GM23248 (cell line): ENCODE measurements around the gene PRKAG1. TPM values are rescaled to one million over a fixed set of nuclear protein-coding genes. Genes with fewer than 3 reads are reported as not detected.
"Not testable (repeated sequence)": the region's sequence is repeated elsewhere in the genome, so short reads cannot be mapped to it uniquely, and the experiment has no call there.

Experiments used
- DNase-seq: peaks from one replicate; pipeline ENCODE4 v3.0.0-alpha.2; 2015
- H2AFZ ChIP-seq: fragments of 200-600 bp; sonication (generic); 2 replicates; pipeline ENCODE4 v1.6.1; 2016; ENCODE audit warnings: antibody characterized with exemption
- H3F3A ChIP-seq: fragments of 200-600 bp; sonication (generic); 2 replicates; pipeline ENCODE4 v1.6.1; 2016; ENCODE audit warnings: mild to moderate bottlenecking, antibody characterized with exemption, mixed run types; ENCODE audit not compliant: insufficient read depth
- H3K27ac ChIP-seq: fragments of 200-600 bp; sonication (generic); 2 replicates; pipeline ENCODE4 v1.5.1; 2016; ENCODE audit warnings: mild to moderate bottlenecking
- H3K27me3 ChIP-seq: fragments of 200-600 bp; sonication (generic); replicated peaks from 2 replicates; pipeline ENCODE4 v1.6.1; 2016; ENCODE audit warnings: mild to moderate bottlenecking; ENCODE audit not compliant: insufficient read depth
- H3K36me3 ChIP-seq: fragments of 200-600 bp; sonication (generic); 2 replicates; pipeline ENCODE4 v1.6.1; 2016; ENCODE audit warnings: low read depth, mild to moderate bottlenecking
- H3K4me1 ChIP-seq: fragments of 200-600 bp; sonication (generic); 2 replicates; pipeline ENCODE4 v1.6.1; 2016; ENCODE audit warnings: mild to moderate bottlenecking; ENCODE audit not compliant: insufficient read depth
- H3K4me2 ChIP-seq: fragments of 200-600 bp; sonication (generic); one replicate; pipeline ENCODE4 v1.6.1; 2016; ENCODE audit warnings: mild to moderate bottlenecking; ENCODE audit not compliant: unreplicated experiment
- H3K4me3 ChIP-seq: fragments of 200-600 bp; sonication (generic); 2 replicates; pipeline ENCODE4 v1.5.1; 2016; ENCODE audit warnings: mild to moderate bottlenecking
- H3K79me2 ChIP-seq: fragments of 200-600 bp; sonication (generic); 2 replicates; pipeline ENCODE4 v1.6.1; 2016; ENCODE audit warnings: mild to moderate bottlenecking; ENCODE audit not compliant: insufficient read depth
- H3K9ac ChIP-seq: fragments of 200-600 bp; sonication (generic); 2 replicates; pipeline ENCODE4 v1.6.1; 2016; ENCODE audit warnings: mild to moderate bottlenecking
- H3K9me2 ChIP-seq: fragments of 200-600 bp; sonication (generic); 2 replicates; pipeline ENCODE4 v1.6.1; 2016; ENCODE audit warnings: mixed run types, mild to moderate bottlenecking, moderate library complexity; ENCODE audit not compliant: insufficient read depth
- H3K9me3 ChIP-seq: fragments of 200-600 bp; sonication (generic); one replicate; pipeline ENCODE4 v1.6.1; 2017; ENCODE audit warnings: low read depth
- H4K20me1 ChIP-seq: fragments of 200-600 bp; sonication (generic); 2 replicates; pipeline ENCODE4 v1.6.0; 2016; ENCODE audit not compliant: insufficient read depth
- EZH2 ChIP-seq: fragments of 200-600 bp; sonication (generic); IDR thresholded peaks from 2 replicates; pipeline ENCODE4 v1.6.1; 2018; ENCODE audit warnings: antibody characterized with exemption, mild to moderate bottlenecking; ENCODE audit not compliant: insufficient read depth, poor library complexity, severe bottlenecking
- EZH2phosphoT487 ChIP-seq: fragments of 200-600 bp; sonication (generic); IDR thresholded peaks from 2 replicates; pipeline ENCODE4 v1.6.1; 2018; ENCODE audit warnings: antibody characterized with exemption, moderate library complexity, mild to moderate bottlenecking, low read depth; ENCODE audit not compliant: insufficient read depth
- WGBS, 2 experiments: methylation state at CpG; one replicate each; pipeline ENCODE4 v1.1.6; 2015 to 2017; ENCODE audit warnings: low lambda C conversion rate in 2 of 2, low coverage in 1 of 2; ENCODE audit errors: missing lambda C conversion rate in 2 of 2; 5-methylcytosine and 5-hydroxymethylcytosine counted together
- in situ Hi-C: fragments of 300-500 bp; cut with MboI; formaldehyde crosslinking; loops from 2 replicates; pipeline ENCODE4 v1.15.0; 2020
- polyA plus RNA-seq: library from polyadenylated mRNA; unstranded; fragments of >200 nt; fragmentation: Nextera tagmentation; extraction: Ambion mirVana; gene quantifications from 2 replicates; pipeline ENCODE4 v1.2.1, GENCODE V29; 2016
- total RNA-seq: library from RNA; depleted of rRNA; stranded (reverse); fragments of >200 nt; shearing (Covaris generic); gene quantifications from 2 replicates; pipeline ENCODE4 v1.2.3, GENCODE V29; 2014; rRNA removed

PRKAG1 gene
- 86.1 and 91.3 TPM in 2 replicates for total RNA-seq
- 62.5 and 66.8 TPM in 2 replicates for polyA plus RNA-seq

DNA sequence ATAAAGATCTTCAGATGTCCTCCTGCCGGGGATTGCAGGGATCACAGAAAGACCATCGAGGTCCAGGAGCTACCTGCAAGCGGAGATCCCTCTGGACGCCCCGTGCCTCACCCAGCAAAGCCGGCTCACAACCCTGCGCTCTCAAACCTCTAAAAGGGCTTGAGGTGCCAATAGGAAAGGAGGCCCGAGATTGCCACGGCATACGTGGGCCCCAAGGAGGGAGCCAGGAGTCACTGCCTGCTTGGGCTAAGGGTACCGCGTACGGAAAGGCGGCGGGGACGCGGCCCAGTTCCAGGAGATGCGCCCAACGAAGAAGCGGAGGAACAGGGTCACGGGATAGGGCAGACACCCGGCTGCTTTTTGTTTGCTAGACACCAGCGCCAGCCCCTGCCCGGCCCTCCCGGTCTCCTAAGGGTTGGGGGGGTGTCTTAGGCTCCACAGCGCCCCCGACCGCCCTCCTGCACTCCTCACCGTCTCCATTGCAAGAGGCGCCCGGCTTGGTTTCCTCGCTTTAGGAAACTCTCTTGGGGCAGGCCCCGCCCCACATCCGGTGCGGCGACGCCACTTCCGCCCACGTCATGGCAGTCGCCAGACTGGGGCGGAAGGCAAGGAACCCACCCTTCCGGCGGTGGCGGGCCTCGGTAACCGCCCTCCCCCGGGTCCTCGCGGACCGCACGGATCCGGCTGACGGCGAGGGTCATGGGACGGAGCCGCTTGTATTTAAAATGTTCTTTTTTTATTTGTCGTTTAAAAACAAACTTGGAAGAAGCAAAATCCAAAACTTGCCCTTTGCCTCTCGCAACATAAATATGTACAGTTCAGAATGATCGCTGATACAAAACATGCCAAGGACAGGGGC, at the start of gene PRKAG1:
Gene PRKAG1, minus strand, starts transcription at position 516 of the 859 bp plus-strand sequence. Its CDS starts 36 bp downstream, at position 480.
- peak; percentile 99 for DNase-seq
- H3K27me3 ChIP-seq = no peaks in the 10 kb centered on the region
- peak within 1 kb of the TSS; percentile 98 for H3K9ac ChIP-seq
- peak within 1 kb of the TSS; percentile 91 for H3K4me2 ChIP-seq
- in situ Hi-C loops = no loop called here
- peaks cover 14% of the 10 kb centered on the region; the same call in 1 of the 2 replicates for H3F3A ChIP-seq
- WGBS, 2 experiments = 1 to 2% methylated on average over 53 to 57 of the region's 59 CpGs
- no peaks in the 10 kb centered on the region for H4K20me1 ChIP-seq
- H3K4me1 ChIP-seq = peaks cover 13% of the 10 kb centered on the region
- H3K9me2 ChIP-seq = no peaks in the 10 kb centered on the region
- peak within 1 kb of the TSS; percentile 99 for H3K27ac ChIP-seq
- H3K36me3 ChIP-seq = peaks cover 2% of the 10 kb centered on the region; the same call in 1 of the 2 replicates
- TF ChIP-seq EZH2 (no peak), EZH2phosphoT487 (no peak)
- H3K9me3 ChIP-seq = no peaks in the 10 kb centered on the region
- H2AFZ ChIP-seq = peak within 1 kb of the TSS; percentile 57
- peak within 1 kb of the TSS; percentile 88 for H3K4me3 ChIP-seq
- peaks cover 45% of the 10 kb centered on the region for H3K79me2 ChIP-seq

DNA sequence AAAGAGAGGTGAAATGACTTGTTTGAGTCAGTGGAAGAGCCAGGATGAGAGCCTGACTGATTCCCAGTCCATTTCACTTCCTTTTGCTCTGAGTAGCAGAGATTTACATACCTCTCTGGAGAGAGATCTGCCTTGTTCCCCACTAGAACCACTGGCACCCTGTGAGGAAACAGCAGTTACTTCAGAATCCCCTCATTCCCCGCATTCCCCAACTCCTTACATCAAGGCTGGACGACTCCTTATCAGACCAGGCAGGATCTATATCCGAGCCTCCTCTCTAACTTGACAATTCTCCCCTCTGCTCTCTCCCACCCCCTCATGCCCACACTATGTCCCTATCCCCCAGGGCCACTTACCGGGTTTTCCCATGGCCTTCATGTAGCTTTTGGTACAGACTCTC, 47.5 kb upstream of the PRKAG1 start:
- no peak for DNase-seq
- Histone ChIP-seq H3K36me3 (no peaks in the 10 kb centered on the region), H3K9ac (no peak overlapping the region), H3K9me3 (no peaks in the 10 kb centered on the region), H3K4me3 (no peak overlapping the region), H2AFZ (no peak overlapping the region), H3K79me2 (peaks cover 10% of the 10 kb centered on the region), H3F3A (no peaks in the 10 kb centered on the region), H3K4me2 (no peak overlapping the region), H3K27ac (no peak overlapping the region), H3K27me3 (no peaks in the 10 kb centered on the region), H3K9me2 (no peaks in the 10 kb centered on the region), H4K20me1 (no peaks in the 10 kb centered on the region), H3K4me1 (no peaks in the 10 kb centered on the region)
- TF ChIP-seq EZH2phosphoT487 = no peak
- no peak for TF ChIP-seq EZH2
- 80 to 84% methylated on average over 3 to 4 of the region's 4 CpGs for WGBS, 2 experiments
- in situ Hi-C loops = no loop called here

DNA sequence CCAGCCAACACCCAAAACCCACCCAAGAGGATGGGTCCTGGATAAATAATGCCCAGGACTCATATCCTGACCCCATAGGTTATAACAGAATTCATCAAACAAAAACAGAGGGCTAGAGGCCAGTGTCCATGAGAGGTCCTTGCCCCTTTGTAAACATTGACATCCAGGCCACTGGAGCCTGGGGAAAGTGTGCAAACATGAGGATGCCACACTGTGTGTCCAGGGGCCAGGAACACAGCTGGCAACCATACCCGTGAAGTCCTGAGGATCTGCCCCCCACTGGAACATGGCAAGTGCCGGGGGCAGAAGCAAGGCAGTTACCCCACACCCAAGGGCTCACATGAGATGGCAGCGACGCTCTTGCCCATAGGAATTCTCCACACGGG, 46.2 kb upstream of the PRKAG1 start:
- TF ChIP-seq EZH2 (no peak), EZH2phosphoT487 (no peak)
- DNase-seq = no peak
- H3K9me2 ChIP-seq = no peaks in the 10 kb centered on the region
- H3K36me3 ChIP-seq = no peaks in the 10 kb centered on the region
- WGBS, 2 experiments = 82 to 85% methylated on average over 5 of the region's 5 CpGs
- no peaks in the 10 kb centered on the region for H3K9me3 ChIP-seq
- peaks cover 21% of the 10 kb centered on the region for H3K79me2 ChIP-seq
- no peak overlapping the region for H2AFZ ChIP-seq
- H3F3A ChIP-seq = no peaks in the 10 kb centered on the region
- H3K4me2 ChIP-seq = no peak overlapping the region
- no peak overlapping the region for H3K4me3 ChIP-seq
- no peaks in the 10 kb centered on the region for H3K4me1 ChIP-seq
- H4K20me1 ChIP-seq = no peaks in the 10 kb centered on the region
- H3K9ac ChIP-seq = no peak overlapping the region
- in situ Hi-C loops = no loop called here
- no peak overlapping the region for H3K27ac ChIP-seq
- no peaks in the 10 kb centered on the region for H3K27me3 ChIP-seq

DNA sequence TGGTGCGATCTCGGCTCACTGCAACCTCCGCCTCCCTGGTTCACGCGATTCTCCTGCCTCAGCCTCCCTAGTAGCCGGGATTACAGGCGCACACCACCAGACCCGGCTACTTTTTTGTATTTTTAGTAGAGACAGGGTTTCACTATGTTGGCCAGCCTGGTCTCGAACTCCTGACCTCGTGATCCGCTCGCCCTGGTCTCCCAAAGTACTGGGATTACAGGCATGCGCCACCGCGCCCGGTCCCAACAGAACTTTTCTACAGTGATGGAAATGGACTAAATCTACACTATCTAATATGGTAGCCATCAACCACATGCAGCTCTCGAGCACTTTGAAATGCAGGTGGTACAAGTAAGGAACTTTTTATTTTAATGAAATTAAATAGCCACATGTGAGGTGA, 43.3 kb upstream of the PRKAG1 start:
- WGBS, 2 experiments = 76 to 80% methylated on average over 17 of the region's 17 CpGs
- H3K9ac ChIP-seq, in situ Hi-C loops, H3K27me3 ChIP-seq, H3K27ac ChIP-seq, H3K4me3 ChIP-seq, DNase-seq, H3K9me3 ChIP-seq, H3K36me3 ChIP-seq, H3K4me2 ChIP-seq, H3K9me2 ChIP-seq, H4K20me1 ChIP-seq: not testable (repeated sequence)
- H2AFZ ChIP-seq = peak overlapping the region; percentile 97
- H3F3A ChIP-seq = peaks cover 13% of the 10 kb centered on the region; the same call in 1 of the 2 replicates
- H3K4me1 ChIP-seq = peaks cover 11% of the 10 kb centered on the region
- H3K79me2 ChIP-seq = peaks cover 49% of the 10 kb centered on the region
